T-cell (primary cell): ENCODE results near the gene HEMK1. TPM values are rescaled to one million over a fixed set of nuclear protein-coding genes. Genes with fewer than 3 reads are reported as not detected.

Experiments used
- ATAC-seq, 4 experiments: fragments of 200-7000 bp in 3 of 4; fragments of 150-1000 bp in 1 of 4; cut with Tn5 transposase; replicated peaks in 1 of 4; 1 replicate in 3 of 4; 2 replicates in 1 of 4; pipeline ENCODE4 v1.10.0; 2021; ENCODE audit warnings: moderate library complexity in 3 of 4, mild to moderate bottlenecking in 2 of 4, moderate number of reproducible peaks in 1 of 4
- CTCF ChIA-PET, 2 donors: fragments of 300-600 bp; sonication (Branson Sonifier 250); formaldehyde crosslinking; loops; one replicate each; lab custom pipeline; 2022; ENCODE audit warnings: antibody characterized with exemption in 2 of 2; lab: Charles Lee
- POLR2A ChIA-PET, 2 donors: fragments of 300-600 bp; sonication (Branson Sonifier 250); formaldehyde crosslinking; loops; one replicate each; lab custom pipeline; 2022; ENCODE audit warnings: antibody characterized with exemption in 2 of 2; lab: Charles Lee
- DNase-seq, 35 experiments: peaks; one replicate each; pipeline versions ENCODE4 v3.0.0 to v3.0.0-alpha.2; 2013 to 2023
- H3K27ac ChIP-seq: one replicate; pipeline ENCODE4 v1.5.1; 2013; ENCODE audit warnings: low read length
- H3K27me3 ChIP-seq, 2 experiments: replicated peaks in 1 of 2; 1 replicate in 1 of 2; 2 replicates in 1 of 2; pipeline versions ENCODE4 v1.6.1 to v1.7.0; 2013; ENCODE audit warnings: low read length in 1 of 2, mixed read lengths in 1 of 2; ENCODE audit not compliant: control insufficient read depth in 2 of 2, insufficient read depth in 2 of 2; ENCODE audit errors: extremely low read depth in 1 of 2
- H3K36me3 ChIP-seq, 2 donors: 1 replicate in 1 of 2; 2 replicates in 1 of 2; pipeline versions ENCODE4 v1.6.1 to v1.7.0; 2013; ENCODE audit warnings: low read length in 1 of 2; ENCODE audit not compliant: control insufficient read depth in 2 of 2, insufficient read depth in 1 of 2; ENCODE audit errors: extremely low read depth in 1 of 2
- H3K4me1 ChIP-seq, 2 experiments: 1 replicate in 1 of 2; 2 replicates in 1 of 2; pipeline versions ENCODE4 v1.6.1 to v1.7.0; 2013; ENCODE audit warnings: low read length in 2 of 2, mixed read lengths in 1 of 2; ENCODE audit not compliant: insufficient read depth in 2 of 2, control insufficient read depth in 1 of 2; ENCODE audit errors: extremely low read depth in 1 of 2
- H3K4me3 ChIP-seq, 2 donors: 1 replicate in 1 of 2; 2 replicates in 1 of 2; pipeline versions ENCODE4 v1.5.1 to v1.7.0; 2013; ENCODE audit warnings: mild to moderate bottlenecking in 2 of 2, low read length in 1 of 2, moderate library complexity in 1 of 2; ENCODE audit not compliant: control insufficient read depth in 1 of 2; ENCODE audit errors: extremely low read depth in 1 of 2
- H3K9me3 ChIP-seq: 2 replicates; pipeline ENCODE4 v1.7.0; 2013
- H3K27ac Mint-ChIP-seq, 2 donors: one replicate each; pipeline ENCODE4 v1.8.0; 2020 to 2021; ENCODE audit warnings: mild to moderate bottlenecking in 2 of 2, mixed read lengths in 2 of 2
- H3K27me3 Mint-ChIP-seq, 2 donors: one replicate each; pipeline ENCODE4 v1.8.0; 2021 to 2022; ENCODE audit warnings: mixed read lengths in 2 of 2
- H3K36me3 Mint-ChIP-seq: one replicate; pipeline ENCODE4 v1.8.0; 2021; ENCODE audit warnings: mixed read lengths
- H3K4me1 Mint-ChIP-seq, 3 donors: one replicate each; pipeline ENCODE4 v1.8.0; 2020 to 2022; ENCODE audit warnings: mixed read lengths in 3 of 3, mild to moderate bottlenecking in 1 of 3
- H3K4me3 Mint-ChIP-seq, 3 donors: one replicate each; pipeline ENCODE4 v1.8.0; 2020 to 2022; ENCODE audit warnings: mild to moderate bottlenecking in 3 of 3, mixed read lengths in 3 of 3, moderate library complexity in 3 of 3
- H3K9me3 Mint-ChIP-seq, 3 donors: one replicate each; pipeline ENCODE4 v1.8.0; 2020 to 2022; ENCODE audit warnings: mixed read lengths in 3 of 3
- WGBS: methylation state at CpG from one replicate; pipeline ENCODE4 v1.1.5; 2013; ENCODE audit warnings: missing lambda C conversion rate; ENCODE audit not compliant: insufficient coverage; 5-methylcytosine and 5-hydroxymethylcytosine counted together
- total RNA-seq, 35 experiments: library from RNA in 6 of 35; stranded (reverse) in 6 of 35; fragments of 120-200 nt in 1 of 35; gene quantifications; one replicate each; pipeline versions ENCODE4 v1.2.1 to v1.2.4 and lab custom pipeline; 2013 to 2026

HEMK1 gene
- total RNA-seq, 5 donors from 2014 or later (not counting 1 experiment from before 2014, with no cell fraction given): 35.5 to 66.6 (median 42.0) TPM

DNA sequence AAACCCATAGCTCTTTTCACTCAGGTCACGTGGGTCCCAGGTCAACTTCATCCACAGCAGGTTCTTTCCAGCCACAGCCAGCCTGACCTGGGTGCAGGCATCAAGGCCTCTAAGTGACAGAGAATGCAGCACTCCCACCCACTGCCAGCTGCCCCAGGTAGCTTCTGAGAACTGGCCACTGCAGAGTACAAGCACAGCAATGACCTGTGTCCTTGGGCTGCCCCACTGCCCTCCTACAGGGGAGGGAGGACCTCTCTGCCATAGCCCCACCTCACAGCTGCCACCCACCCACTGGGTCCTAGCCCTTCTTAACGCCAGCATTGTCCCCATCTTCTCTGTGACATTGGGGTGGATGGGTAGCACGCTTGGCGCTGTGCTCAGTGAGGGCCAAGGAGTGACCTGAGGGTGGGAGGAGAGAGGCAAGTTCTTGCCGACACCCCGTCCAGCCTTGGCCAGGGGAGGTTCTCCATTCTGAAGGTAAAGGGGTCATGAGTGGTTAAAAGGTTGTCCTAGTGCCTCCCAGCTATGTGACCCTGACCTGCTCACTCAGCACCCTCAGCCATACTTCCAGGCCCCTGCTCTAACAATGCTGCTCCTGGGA is 29.9 kb downstream of the HEMK1 start:
- Histone ChIP-seq H3K9me3 (no peaks in the 10 kb centered on the region), H3K36me3 (peaks cover 0 to 19% of the 10 kb centered on the region in 2 donors), H3K27ac (no peak overlapping the region), H3K4me1 (peaks cover 37 to 68% of the 10 kb centered on the region in 2 experiments), H3K4me3 (no peak overlapping the region), H3K27me3 (no peaks in the 10 kb centered on the region)
- Mint-ChIP-seq H3K36me3 (peaks cover 9% of the 10 kb centered on the region), H3K27me3 (no peaks in the 10 kb centered on the region), H3K9me3 (no peaks in the 10 kb centered on the region), H3K27ac (peak overlapping the region; percentile 99 to 100), H3K4me3 (peak overlapping the region in 1 of 3 donors; percentile 93), H3K4me1 (peaks cover 70 to 82% (median 78%) of the 10 kb centered on the region in 3 donors)
- 98% methylated on average over 5 of the region's 6 CpGs for WGBS
- POLR2A ChIA-PET: no interaction called here
- ATAC-seq (no peak), DNase-seq (no peak)
- CTCF ChIA-PET: interaction anchor here in 1 of 2 donors (1.1 kb wide), 1 partner anchor 28 kb away, joined by 10 read pairs; no protein-coding TSS in a partner anchor

DNA sequence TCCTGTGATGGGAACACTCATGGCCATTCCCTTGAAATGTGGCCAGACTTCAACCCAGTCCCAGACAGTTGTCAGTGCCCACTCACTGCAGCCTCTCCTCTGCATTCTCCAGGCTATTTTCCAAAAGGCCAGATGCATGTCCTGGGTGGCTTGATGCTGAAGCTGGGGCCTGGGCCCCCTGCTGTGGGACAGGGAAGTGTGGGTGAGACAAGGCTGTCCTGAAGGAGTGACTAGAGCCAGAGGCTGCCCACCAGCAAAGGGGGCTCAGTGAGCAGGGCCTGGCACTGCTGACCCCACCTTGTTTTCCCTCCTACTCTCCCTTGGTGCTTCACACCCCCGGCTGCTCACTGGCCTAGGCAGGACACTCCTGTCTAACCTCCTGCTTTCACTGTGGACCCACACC is 30.4 kb downstream of the HEMK1 start:
- ChIA-PET CTCF (no interaction called here), POLR2A (no interaction called here)
- Mint-ChIP-seq H3K4me3 (peak overlapping the region in 1 of 3 donors; percentile 93), H3K27ac (peak overlapping the region; percentile 99 to 100), H3K9me3 (no peaks in the 10 kb centered on the region), H3K36me3 (peaks cover 12% of the 10 kb centered on the region), H3K27me3 (no peaks in the 10 kb centered on the region), H3K4me1 (peaks cover 70 to 82% (median 78%) of the 10 kb centered on the region in 3 donors)
- 100% methylated on average over 1 of the region's 1 CpG for WGBS
- no peak for ATAC-seq
- H3K27ac ChIP-seq: peak overlapping the region; percentile 76
- H3K4me1 ChIP-seq: peaks cover 41 to 68% of the 10 kb centered on the region in 2 experiments
- peaks cover 0 to 24% of the 10 kb centered on the region in 2 donors for H3K36me3 ChIP-seq
- H3K9me3 ChIP-seq: no peaks in the 10 kb centered on the region
- H3K27me3 ChIP-seq: no peaks in the 10 kb centered on the region
- DNase-seq: no peak
- peak overlapping the region in 1 of 2 donors; percentile 5 for H3K4me3 ChIP-seq

DNA sequence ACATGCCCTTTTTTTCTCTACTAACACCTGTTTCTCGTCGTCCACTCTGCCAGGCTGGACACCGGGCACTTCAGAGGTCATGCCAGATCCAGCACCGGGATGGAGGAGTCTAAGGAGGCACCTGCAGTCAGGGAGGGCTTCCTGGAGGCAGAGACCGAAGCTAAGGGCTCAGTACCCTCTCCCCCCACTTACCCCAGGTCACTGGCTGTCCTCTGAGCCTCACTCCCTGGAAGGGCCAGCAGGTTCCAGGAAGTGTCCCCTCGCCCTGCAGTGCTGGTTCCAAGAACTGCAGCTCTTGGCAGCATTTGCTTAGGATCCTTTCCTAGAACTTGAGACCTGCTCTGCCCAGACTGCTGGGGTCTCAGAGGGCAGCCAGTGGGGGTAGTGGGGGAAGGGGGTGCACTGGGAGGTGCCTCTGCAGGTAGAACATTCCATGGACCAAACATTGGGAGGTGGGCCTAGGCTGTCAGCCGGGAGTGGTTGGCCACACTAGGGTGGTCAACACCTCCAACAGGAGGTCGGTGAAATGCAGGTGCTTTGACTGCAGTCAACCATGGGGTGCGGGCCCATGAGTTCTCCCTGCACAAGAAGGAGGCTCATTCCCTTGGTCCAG is 30.9 kb downstream of the HEMK1 start:
- ATAC-seq (no peak), DNase-seq (no peak)
- 82% methylated on average over 6 of the region's 9 CpGs for WGBS
- H3K36me3 Mint-ChIP-seq: peaks cover 16% of the 10 kb centered on the region
- H3K27ac ChIP-seq: peak overlapping the region; percentile 76
- H3K4me1 ChIP-seq: peaks cover 46 to 72% of the 10 kb centered on the region in 2 experiments
- H3K4me3 Mint-ChIP-seq: peak overlapping the region in 1 of 3 donors; percentile 93
- H3K4me1 Mint-ChIP-seq: peaks cover 71 to 82% (median 78%) of the 10 kb centered on the region in 3 donors
- POLR2A ChIA-PET: no interaction called here
- no peaks in the 10 kb centered on the region for H3K9me3 ChIP-seq
- H3K4me3 ChIP-seq: peak overlapping the region in 1 of 2 donors; percentile 5
- no peaks in the 10 kb centered on the region for H3K27me3 ChIP-seq
- CTCF ChIA-PET: no interaction called here
- H3K27me3 Mint-ChIP-seq: no peaks in the 10 kb centered on the region
- H3K9me3 Mint-ChIP-seq: no peaks in the 10 kb centered on the region
- peaks cover 0 to 30% of the 10 kb centered on the region in 2 donors for H3K36me3 ChIP-seq
- peak overlapping the region; percentile 99 to 100 for H3K27ac Mint-ChIP-seq

DNA sequence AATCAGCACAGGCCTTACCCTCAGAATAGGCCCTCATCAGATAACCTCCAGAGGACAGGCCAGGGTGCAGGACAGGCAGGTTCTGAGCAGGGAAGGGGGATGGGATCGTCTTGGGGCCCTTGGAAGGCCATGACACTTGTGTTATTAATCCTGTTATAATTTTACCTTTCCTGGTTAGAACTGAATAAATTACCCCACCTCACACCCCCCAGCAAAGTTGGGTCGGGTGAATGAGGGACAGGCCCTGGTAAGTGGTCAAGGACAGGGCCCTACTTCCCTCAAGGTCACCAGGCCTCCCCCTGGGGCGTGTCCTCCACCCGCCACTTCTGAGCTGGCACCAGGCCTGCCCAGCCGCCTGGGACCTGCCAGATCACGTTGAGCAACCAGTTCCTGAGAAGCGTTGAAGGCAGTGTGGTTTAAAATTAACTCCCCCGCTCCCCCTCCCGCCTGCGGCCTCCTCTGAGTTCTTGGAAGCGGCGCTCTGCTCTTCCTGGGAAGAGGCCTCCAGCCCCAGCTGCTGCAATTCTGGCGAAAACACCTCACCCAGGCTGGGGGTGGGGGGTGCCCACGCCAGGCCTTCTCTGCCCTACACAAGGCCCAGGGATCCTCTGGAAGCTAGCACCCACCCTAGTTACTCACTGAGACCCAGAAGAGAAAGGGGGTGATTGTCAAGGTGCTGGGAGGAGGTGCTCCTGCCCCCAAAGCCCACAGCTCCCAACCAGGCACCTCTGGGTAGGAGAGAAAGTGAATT is 31.7 kb downstream of the HEMK1 start:
- H3K9me3 ChIP-seq: no peaks in the 10 kb centered on the region
- no peaks in the 10 kb centered on the region for H3K27me3 ChIP-seq
- ChIA-PET CTCF (interaction anchor here in 1 of 2 donors (0.7 to 1.6 kb wide), 5 partner anchors 9 to 33 kb away, joined by 3 to 8 read pairs (median 4); partner anchors contain the start of genes CISH and MAPKAPK3), POLR2A (interaction anchor here (0.6 to 0.7 kb wide), 3 partner anchors 10 to 707 kb away, joined by 3 to 5 read pairs (median 5); no protein-coding TSS in a partner anchor)
- H3K4me3 Mint-ChIP-seq: peak overlapping the region; percentile 51 to 93 (median 72)
- no peaks in the 10 kb centered on the region for H3K9me3 Mint-ChIP-seq
- ATAC-seq: peak; percentile 62 to 74 (median 72)
- H3K27ac ChIP-seq: peak overlapping the region; percentile 76
- peaks cover 0 to 37% of the 10 kb centered on the region in 2 donors for H3K36me3 ChIP-seq
- H3K27ac Mint-ChIP-seq: peak overlapping the region; percentile 99 to 100
- peak in 32 of 35 experiments; percentile 28 to 76 (median 56) for DNase-seq
- peaks cover 74 to 82% (median 78%) of the 10 kb centered on the region in 3 donors for H3K4me1 Mint-ChIP-seq
- no peaks in the 10 kb centered on the region for H3K27me3 Mint-ChIP-seq
- H3K4me3 ChIP-seq: peak overlapping the region; percentile 1 to 28
- peaks cover 24% of the 10 kb centered on the region for H3K36me3 Mint-ChIP-seq
- 0% methylated on average over 7 of the region's 14 CpGs for WGBS
- peaks cover 50 to 80% of the 10 kb centered on the region in 2 experiments for H3K4me1 ChIP-seq

DNA sequence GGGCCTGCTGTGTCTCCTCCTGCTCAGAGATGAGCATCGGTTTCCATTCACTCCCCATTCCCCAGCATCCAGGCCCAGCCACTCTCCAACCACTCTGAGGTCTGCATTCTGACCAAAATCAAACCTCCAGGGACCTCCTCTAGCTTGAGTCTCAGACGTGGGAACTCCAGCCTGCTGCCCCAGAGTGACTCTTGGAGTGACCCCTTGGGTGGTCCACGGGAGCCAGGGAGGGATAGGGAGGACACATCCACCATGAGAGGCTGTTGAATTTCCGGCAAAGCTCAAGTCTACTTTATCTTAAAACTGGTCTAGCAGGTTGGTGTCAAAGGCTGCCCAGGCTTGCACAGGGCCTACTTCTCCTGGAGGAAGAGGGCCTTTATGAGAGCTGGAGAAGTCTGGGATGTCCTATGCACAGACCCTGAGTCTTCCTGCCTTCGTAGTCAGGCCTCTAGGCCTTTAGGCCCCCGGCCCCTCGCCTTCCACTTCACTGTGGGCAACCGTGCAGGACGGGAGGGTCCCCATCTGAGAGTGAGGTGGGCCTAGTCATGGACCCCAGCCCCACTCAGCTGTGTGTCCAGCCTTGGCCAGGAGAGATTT is 33.4 kb downstream of the HEMK1 start:
- 71% methylated on average over 7 of the region's 9 CpGs for WGBS
- peaks cover 3 to 51% of the 10 kb centered on the region in 2 donors for H3K36me3 ChIP-seq
- peak overlapping the region; percentile 99 to 100 for H3K27ac Mint-ChIP-seq
- no peaks in the 10 kb centered on the region for H3K27me3 ChIP-seq
- peaks cover 38% of the 10 kb centered on the region for H3K36me3 Mint-ChIP-seq
- POLR2A ChIA-PET: interaction anchor here (0.6 kb wide), 2 partner anchors 28 to 451 kb away, joined by 5 to 7 read pairs; no protein-coding TSS in a partner anchor
- CTCF ChIA-PET: interaction anchor here (0.7 to 1.6 kb wide), 6 partner anchors 11 to 35 kb away, joined by 3 to 8 read pairs (median 4); partner anchors contain the start of gene C3orf18 (in 1 of the 2)
- peaks cover 91 to 97% (median 93%) of the 10 kb centered on the region in 3 donors for H3K4me1 Mint-ChIP-seq
- ATAC-seq (peak in 1 of 4 experiments; percentile 1), DNase-seq (no peak)
- H3K4me1 ChIP-seq: peaks cover 65 to 94% of the 10 kb centered on the region in 2 experiments
- peak overlapping the region in 2 of 3 donors; percentile 72 to 93 for H3K4me3 Mint-ChIP-seq
- no peaks in the 10 kb centered on the region for H3K9me3 Mint-ChIP-seq
- H3K4me3 ChIP-seq: peak overlapping the region in 1 of 2 donors; percentile 28
- peak overlapping the region; percentile 76 for H3K27ac ChIP-seq
- no peaks in the 10 kb centered on the region for H3K9me3 ChIP-seq
- no peaks in the 10 kb centered on the region for H3K27me3 Mint-ChIP-seq
